ENCODE results near the gene ALDH2. TPM values are rescaled to one million over a fixed set of nuclear protein-coding genes. Genes with fewer than 3 reads are reported as not detected.
A peak's percentile ranks its signal among the peaks of the same experiment; 100 is the strongest.
"Not testable (repeated sequence)": the region's sequence is repeated elsewhere in the genome, so short reads cannot be mapped to it uniquely, and the experiment has no call there.

The ALDH2 gene
- total RNA-seq, 1 donor, result 11.9 TPM

DNA sequence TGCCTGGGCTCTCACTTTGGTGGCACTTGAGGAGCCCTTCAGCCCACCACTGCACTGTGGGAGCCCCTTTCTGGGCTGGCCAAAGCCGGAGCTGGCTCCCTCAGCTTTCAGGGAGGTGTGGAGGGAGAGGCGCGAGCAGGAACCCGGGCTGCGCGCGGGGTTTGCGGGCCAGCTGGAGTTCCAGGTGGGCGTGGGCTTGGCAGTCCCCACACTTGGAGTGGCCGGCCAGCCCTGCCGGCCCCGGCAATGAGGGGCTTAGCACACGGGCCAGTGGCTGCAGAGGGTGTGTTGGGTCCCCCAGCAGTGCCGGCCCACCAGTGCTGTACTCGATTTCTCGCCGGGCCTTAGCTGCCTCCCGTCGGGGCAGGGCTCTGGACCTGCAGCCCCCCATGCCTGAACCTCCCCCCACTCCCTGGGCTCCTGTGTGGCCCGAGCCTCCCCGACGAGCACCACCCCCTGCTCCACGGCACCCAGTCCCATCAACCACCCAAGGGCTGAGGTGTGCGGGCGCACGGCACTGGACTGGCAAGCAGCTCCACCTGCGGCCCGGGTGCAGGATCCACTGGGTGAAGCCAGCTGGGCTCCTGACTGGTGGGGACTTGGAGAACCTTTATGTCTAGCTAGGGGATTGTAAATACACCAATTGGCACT is 68.9 kb downstream of the ALDH2 start:
- DNase-seq (ENCODE audit: insufficient read length, low spot score, missing footprints); H3K4me1 ChIP-seq (ENCODE audit: insufficient read depth, low read length); H3K27ac ChIP-seq (ENCODE audit: low read depth, low read length); H3K27me3 ChIP-seq (ENCODE audit: insufficient read depth, low read length); H3K36me3 ChIP-seq (ENCODE audit: insufficient read depth, low read length); H2AFZ ChIP-seq (ENCODE audit: low read length); H3K9me3 ChIP-seq (ENCODE audit: low read depth, low read length); H4K20me1 ChIP-seq (ENCODE audit: insufficient read depth, low read length); H3K4me2 ChIP-seq (ENCODE audit: insufficient read depth, low read length); H3K4me3 ChIP-seq (ENCODE audit: insufficient read depth, low read length): not testable (repeated sequence)
- H3K79me2 ChIP-seq (ENCODE audit: insufficient read depth, low read length), result peaks cover 12% of the 10 kb centered on the region

DNA sequence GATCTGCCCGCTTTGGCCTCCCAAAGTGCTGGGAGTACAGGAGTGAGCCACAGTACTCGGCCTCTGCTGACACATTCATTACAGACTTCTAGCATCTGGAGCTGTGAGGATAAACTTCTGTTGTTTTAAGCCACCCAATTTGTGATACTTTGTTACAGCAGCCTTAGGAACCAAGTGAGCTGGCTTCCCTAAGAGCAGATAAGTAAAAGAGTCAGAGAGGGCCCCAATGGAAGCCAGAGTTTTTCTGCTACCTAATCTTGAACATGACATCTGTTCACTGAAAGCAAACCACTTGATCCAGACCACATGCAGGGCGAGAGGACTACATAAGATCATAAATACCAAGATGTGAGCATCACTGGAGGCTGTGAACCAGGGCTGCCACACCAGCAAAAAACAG is 71.6 kb downstream of the ALDH2 start:
- H3K27ac ChIP-seq (ENCODE audit: low read depth, low read length), result no peak overlapping the region
- H3K27me3 ChIP-seq (ENCODE audit: insufficient read depth, low read length), result no peaks in the 10 kb centered on the region
- peaks cover 9% of the 10 kb centered on the region for H4K20me1 ChIP-seq (ENCODE audit: insufficient read depth, low read length)
- TF ChIP-seq, protein P1, sequence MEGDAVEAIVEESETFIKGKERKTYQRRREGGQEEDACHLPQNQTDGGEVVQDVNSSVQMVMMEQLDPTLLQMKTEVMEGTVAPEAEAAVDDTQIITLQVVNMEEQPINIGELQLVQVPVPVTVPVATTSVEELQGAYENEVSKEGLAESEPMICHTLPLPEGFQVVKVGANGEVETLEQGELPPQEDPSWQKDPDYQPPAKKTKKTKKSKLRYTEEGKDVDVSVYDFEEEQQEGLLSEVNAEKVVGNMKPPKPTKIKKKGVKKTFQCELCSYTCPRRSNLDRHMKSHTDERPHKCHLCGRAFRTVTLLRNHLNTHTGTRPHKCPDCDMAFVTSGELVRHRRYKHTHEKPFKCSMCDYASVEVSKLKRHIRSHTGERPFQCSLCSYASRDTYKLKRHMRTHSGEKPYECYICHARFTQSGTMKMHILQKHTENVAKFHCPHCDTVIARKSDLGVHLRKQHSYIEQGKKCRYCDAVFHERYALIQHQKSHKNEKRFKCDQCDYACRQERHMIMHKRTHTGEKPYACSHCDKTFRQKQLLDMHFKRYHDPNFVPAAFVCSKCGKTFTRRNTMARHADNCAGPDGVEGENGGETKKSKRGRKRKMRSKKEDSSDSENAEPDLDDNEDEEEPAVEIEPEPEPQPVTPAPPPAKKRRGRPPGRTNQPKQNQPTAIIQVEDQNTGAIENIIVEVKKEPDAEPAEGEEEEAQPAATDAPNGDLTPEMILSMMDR (IDR thresholded peaks at IDR 0.05; ENCODE audit: extremely low read depth, low read depth, low read length), result no peak
- H3K9me3 ChIP-seq (ENCODE audit: low read depth, low read length), result no peaks in the 10 kb centered on the region
- no peak overlapping the region for H2AFZ ChIP-seq (ENCODE audit: low read length)
- H3K4me2 ChIP-seq (ENCODE audit: insufficient read depth, low read length), result no peak overlapping the region
- peaks cover 8% of the 10 kb centered on the region for H3K36me3 ChIP-seq (ENCODE audit: insufficient read depth, low read length)
- DNase-seq (ENCODE audit: insufficient read length, low spot score, missing footprints), result no peak
- H3K4me1 ChIP-seq (ENCODE audit: insufficient read depth, low read length), result peaks cover 14% of the 10 kb centered on the region
- no peak overlapping the region for H3K4me3 ChIP-seq (ENCODE audit: insufficient read depth, low read length)
- H3K79me2 ChIP-seq (ENCODE audit: insufficient read depth, low read length), result peaks cover 37% of the 10 kb centered on the region

DNA sequence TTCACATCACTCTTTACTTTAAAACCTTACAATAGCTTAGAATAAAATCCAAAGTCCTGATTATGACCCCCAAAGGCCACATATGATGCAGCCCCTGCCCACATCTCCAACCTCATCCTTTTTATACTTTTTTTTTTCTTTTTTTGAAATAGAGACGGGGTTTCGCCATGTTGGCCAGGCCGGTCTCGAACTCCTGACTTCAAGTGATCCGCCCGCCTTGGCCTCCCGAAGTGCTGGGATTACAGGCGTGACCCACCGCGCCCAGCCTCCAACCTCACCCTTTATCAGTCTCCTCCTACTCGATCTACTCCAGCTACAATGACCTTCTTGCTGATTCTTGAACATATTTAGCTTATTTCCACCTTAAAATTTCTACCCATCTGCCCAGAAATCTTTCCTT is 74.1 kb downstream of the ALDH2 start:
- peaks cover 14% of the 10 kb centered on the region for H4K20me1 ChIP-seq (ENCODE audit: insufficient read depth, low read length)
- no peak for DNase-seq (ENCODE audit: insufficient read length, low spot score, missing footprints)
- peak overlapping the region; percentile 99 for H2AFZ ChIP-seq (ENCODE audit: low read length)
- peak overlapping the region; percentile 85 for H3K27ac ChIP-seq (ENCODE audit: low read depth, low read length)
- peak overlapping the region; percentile 97 for H3K4me3 ChIP-seq (ENCODE audit: insufficient read depth, low read length)
- peaks cover 61% of the 10 kb centered on the region for H3K79me2 ChIP-seq (ENCODE audit: insufficient read depth, low read length)
- peaks cover 18% of the 10 kb centered on the region for H3K4me1 ChIP-seq (ENCODE audit: insufficient read depth, low read length)
- TF ChIP-seq, protein P1 (IDR thresholded peaks at IDR 0.05; ENCODE audit: extremely low read depth, low read depth, low read length), result no peak
- H3K36me3 ChIP-seq (ENCODE audit: insufficient read depth, low read length), result peaks cover 15% of the 10 kb centered on the region
- H3K9me3 ChIP-seq (ENCODE audit: low read depth, low read length), result no peaks in the 10 kb centered on the region
- peak overlapping the region; percentile 94 for H3K4me2 ChIP-seq (ENCODE audit: insufficient read depth, low read length)
- H3K27me3 ChIP-seq (ENCODE audit: insufficient read depth, low read length), result no peaks in the 10 kb centered on the region

DNA sequence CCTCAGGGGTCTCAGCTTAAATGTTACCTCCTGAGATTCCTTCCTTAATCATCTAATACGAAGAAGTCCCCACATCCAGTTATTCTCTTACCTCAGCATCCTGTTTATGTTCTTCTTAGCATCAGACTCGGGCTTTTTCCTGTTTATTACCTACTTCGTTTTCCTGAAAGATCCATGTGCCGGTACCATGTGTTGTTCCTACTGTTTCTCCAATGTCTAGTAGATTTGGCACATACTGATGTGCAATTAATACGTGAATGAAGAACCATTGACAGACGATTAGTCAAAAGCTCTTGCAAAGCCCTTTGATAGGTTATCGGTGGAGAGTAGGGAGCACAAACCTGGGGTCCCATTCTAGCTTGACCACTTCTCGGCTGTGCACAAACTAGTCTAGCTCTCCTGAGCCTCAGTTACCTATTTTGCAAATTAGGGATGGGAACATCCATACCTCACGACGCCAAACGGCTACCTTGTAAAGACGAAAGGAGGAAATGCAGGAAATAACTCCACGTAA is 74.6 kb downstream of the ALDH2 start:
- peak overlapping the region; percentile 85 for H3K27ac ChIP-seq (ENCODE audit: low read depth, low read length)

More for the DNA sequence above, 74.6 kb downstream of the ALDH2 start:
- peak overlapping the region; percentile 97 for H3K4me3 ChIP-seq (ENCODE audit: insufficient read depth, low read length)
- peaks cover 18% of the 10 kb centered on the region for H4K20me1 ChIP-seq (ENCODE audit: insufficient read depth, low read length)
- H3K36me3 ChIP-seq (ENCODE audit: insufficient read depth, low read length), result peaks cover 15% of the 10 kb centered on the region
- H3K4me1 ChIP-seq (ENCODE audit: insufficient read depth, low read length), result peaks cover 22% of the 10 kb centered on the region
- H3K4me2 ChIP-seq (ENCODE audit: insufficient read depth, low read length), result peak overlapping the region; percentile 94
- no peaks in the 10 kb centered on the region for H3K27me3 ChIP-seq (ENCODE audit: insufficient read depth, low read length)
- DNase-seq (ENCODE audit: insufficient read length, low spot score, missing footprints), result peak; percentile 80
- H2AFZ ChIP-seq (ENCODE audit: low read length), result peak overlapping the region; percentile 99
- peaks cover 66% of the 10 kb centered on the region for H3K79me2 ChIP-seq (ENCODE audit: insufficient read depth, low read length)
- no peaks in the 10 kb centered on the region for H3K9me3 ChIP-seq (ENCODE audit: low read depth, low read length)
- TF ChIP-seq, protein P1 (IDR thresholded peaks at IDR 0.05; ENCODE audit: extremely low read depth, low read depth, low read length), result no peak

All from osteoblast (primary cell).